NCI-H187 treated with DMSO at 0.1 percent for 48 hours (cell line): ENCODE measurements around the gene DPYSL4.

ENCODE experiments used
- DNase-seq: peaks from one replicate; lab custom pipeline; 2025; lab: John Stamatoyannopoulos, UW

Gene DPYSL4

DNA sequence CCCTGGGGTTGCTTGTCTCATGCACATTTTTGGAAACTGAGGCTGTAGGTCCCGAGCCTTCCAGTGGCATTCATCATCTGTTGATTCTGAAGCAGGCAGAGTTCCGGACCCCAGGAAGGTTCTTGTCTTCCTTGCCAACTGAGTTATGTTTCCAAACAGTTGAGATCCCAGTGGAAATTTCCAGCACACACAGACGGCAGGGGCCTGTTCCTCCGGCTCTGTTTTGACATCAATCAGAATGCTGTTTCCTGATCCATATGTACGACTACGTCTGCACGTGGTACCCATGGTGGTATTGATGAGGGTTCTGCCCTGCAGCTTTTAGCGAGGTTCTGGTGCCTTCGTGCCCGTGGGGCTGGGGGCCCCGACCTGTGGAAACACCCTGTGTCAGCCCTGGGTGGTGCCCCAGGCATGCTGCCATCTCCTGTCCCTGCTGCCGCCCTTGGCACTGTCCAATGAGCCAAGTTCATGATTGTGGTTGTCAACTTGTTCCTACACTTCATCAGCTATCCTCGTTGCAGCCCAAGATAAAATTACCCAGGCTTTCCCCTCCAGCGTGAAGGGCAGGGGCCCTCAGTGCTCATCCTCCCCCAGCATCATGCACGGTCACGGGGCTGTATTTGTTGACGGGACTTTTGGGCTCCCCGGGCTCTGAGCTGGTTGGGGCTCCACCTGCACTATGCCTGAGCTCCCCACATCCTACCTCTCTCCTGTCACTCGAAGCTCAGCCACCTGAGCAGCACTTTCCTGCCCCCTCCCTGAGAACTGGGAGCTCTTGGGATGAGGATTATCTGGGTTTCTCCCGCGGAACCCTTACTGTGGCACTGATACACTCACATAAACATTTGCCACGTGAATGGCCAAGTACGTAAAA, 7.8 kb upstream of the DPYSL4 start:
- DNase-seq: no peak

DNA sequence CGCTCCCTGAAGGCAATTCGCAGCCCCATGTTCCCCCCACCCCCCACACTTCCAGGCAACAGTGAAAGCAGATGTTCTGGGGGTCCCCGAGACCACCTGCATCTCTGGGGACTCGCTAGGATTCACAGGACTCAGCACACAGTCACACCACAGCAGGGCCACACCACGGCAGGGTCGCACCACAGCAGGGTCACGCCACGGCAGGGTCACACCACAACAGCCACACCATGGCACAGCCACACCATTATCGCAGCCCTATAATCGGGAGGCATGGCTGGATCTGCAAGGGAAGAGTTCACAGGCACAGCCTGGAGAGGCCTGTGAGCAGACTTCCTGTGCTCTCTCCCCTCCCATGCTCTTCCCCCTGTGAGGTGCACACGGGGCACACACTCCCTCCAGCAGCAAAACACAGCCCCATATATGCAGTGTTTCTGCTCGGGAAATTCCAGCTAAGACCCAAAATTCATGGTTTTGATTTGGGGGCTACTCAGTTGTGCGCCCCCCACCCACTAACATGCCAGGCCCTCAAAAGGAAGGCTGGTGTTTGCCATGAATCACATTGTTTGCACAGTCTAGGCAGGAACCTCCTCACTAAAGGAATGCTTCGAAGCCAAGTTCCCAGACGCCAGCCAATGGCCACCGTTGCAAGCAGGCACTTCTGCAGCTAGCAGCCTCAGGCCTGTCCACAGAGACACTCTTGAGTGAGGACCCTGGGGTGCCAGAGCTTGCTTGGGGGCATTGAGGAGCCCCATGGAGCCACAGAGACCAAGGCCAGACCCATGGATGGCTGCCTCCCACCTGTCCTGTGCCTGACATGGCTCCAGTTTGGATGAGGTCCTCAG, 7.0 kb upstream of the DPYSL4 start:
- DNase-seq: no peak

DNA sequence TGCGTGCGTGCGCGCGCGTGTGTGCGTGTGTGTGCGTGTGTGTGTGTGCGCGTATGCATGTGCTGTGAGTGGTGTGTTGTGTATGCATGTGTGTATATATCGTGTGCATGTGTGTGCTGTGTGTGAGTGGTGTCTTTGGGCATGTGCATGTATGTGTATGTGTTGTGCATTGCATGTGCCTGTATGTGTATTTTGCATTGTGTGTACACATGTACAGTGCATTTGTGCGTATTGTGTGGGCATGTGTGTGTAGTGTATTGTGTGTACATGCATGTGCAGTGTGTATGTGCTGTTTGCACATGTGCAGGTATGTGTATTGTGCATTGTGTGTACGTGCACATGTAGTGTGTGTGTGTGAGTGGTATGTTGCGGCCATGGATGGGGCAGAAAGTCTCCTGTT, 6.0 kb upstream of the DPYSL4 start:
- no peak for DNase-seq

DNA sequence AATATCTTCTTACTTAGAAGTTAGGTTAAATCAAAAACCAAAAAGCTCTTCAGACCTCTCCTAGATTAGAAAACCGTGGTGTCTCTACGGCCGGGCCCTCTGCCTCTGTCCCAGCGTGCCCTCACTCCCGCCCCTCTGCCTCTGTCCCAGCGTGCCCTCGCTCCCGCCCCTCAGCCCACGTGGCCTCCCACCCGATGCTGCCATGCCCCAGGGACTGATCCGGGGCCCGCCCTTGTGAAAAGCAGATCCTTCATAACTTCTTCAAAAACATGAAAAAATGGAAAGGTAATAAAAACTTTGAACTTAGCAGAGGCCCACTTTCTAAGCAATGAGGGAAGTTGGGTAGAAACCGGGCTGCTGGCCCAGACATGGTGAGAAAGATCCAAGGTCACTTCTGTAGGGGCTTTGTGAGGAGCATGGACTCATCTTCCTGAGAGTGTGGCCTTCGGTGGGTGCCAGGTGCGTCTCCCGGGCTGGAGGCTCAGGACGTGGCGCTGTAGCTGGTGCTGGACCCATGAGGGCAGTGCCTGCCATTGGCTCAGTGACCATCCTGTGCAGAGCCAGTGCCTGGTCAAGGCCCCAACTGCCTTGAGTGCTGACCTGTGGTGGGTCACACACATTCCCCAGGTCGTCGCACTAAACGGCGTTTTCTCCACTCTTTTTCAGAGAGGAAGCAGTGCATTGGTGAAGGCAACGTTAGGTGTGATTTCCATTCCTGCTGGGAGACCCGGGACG, 4.9 kb upstream of the DPYSL4 start:
- no peak for DNase-seq

DNA sequence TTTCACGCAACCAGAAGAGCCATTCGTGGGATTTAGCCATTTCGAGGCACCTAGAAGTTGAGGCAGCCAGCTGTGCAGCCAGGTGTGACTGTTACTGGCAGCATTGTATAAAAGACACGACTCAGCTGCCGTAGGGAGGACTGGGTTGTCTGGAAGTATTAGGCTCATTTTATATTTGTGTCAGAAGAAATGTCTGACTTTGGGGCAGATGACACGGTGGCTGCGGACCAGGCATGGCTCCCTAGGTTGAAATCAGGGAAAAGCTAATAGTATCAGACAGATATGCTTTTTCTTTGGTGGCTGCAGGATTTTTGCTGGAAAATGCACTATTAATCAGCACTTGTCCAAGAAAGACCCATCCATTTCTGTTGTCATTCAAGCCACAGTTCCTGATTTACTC, 4.2 kb upstream of the DPYSL4 start:
- no peak for DNase-seq

DNA sequence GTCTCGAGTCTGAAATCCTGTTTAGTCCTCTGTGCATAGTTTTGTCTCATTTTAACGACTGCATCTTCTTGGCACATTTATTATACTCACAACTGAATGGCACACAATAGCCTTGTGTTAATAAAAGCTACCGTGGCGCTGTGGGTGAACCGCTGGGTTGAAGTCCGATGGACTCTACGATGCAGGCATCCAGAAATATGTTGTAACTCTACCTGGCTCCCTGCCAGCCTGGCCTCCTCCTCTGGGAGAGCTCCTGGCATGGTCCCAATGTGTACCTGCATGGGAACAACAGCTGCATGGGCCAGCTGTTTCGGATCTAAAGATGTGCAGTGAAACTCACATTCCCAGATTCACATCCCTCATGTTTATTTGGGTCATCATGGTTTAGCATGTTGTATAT, 3.7 kb upstream of the DPYSL4 start:
- DNase-seq: no peak

DNA sequence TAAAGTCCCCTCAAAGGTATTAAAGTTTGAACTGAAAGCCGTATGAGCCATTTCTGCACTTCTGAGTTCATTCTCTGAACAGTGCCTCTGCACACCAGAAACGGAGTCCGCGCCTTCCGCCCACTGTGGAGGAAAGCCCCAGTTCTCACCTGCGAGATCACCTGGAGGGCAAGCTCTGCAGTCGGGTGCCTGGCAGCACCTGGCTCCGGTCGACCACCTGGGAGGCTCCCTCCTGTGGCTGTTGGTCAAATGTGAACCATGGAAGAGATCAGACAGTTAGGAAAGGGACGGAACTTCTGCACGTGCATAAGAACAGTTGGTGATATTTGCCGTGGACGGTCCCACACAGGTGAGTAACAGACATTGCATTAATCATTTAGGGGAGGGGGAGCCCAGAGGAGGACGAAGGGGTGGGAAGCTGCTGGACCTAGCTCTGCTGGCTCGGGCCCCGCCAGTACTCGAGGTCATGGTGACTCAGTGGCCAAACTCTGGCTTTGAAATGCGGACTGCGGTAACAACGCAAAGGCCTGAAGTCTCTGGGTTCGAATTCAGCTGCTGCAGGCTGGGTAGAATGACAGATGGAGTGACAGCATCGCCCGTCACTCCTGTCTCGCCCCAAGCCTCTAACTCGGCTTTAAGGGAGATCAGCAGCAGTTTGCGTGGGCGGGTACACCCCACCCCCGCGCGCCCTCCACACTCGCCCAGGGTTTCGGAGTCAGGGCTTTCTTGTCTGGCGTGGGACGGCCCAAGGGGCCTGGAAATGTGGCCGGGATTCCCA, 1.7 kb upstream of the DPYSL4 start:
- no peak for DNase-seq

DNA sequence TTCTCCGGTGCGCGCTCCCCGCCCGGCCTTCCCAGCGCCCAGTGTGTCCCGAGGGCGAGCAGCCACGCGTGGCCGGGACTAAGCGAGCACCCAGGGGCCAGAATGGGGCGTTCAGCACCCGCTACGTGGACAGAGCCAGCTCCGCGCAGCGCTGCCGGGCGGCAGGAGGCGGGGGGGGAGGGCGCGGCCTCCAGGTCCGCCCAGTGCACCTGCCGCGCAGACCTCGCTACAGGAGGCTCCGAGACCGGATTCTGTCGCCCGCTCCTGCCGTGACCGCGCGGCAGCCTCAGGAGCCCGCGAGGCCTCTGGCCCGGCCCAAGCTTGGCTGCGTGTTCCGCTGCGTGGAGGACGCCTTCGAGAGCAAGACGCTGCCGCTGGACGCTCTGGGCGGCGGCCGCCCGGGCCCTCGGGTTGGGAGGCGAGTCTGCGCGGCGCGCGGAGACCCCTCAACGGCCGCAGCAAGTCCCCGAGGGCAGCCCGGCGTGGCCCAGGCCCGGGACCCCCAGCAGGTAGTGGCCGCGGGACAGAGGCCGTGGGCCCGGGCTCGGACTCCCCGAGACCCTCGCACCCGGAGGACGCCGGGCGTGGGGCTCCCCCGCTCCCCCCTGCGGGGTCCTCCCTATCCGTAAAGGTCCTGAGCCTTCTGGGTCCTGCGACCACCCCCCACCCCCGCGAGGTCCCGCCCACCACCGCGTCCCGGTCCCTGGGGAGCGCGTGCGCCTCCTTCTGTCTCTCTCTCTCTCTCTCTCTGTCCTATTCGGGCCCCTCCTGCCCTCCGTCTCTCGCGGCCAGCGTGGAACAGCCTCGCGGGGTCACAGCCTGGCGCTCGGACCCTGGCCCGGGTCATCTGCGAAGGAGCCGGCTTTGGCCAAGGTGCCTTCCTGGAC, 904 bp upstream of the DPYSL4 start:
- no peak for DNase-seq

DNA sequence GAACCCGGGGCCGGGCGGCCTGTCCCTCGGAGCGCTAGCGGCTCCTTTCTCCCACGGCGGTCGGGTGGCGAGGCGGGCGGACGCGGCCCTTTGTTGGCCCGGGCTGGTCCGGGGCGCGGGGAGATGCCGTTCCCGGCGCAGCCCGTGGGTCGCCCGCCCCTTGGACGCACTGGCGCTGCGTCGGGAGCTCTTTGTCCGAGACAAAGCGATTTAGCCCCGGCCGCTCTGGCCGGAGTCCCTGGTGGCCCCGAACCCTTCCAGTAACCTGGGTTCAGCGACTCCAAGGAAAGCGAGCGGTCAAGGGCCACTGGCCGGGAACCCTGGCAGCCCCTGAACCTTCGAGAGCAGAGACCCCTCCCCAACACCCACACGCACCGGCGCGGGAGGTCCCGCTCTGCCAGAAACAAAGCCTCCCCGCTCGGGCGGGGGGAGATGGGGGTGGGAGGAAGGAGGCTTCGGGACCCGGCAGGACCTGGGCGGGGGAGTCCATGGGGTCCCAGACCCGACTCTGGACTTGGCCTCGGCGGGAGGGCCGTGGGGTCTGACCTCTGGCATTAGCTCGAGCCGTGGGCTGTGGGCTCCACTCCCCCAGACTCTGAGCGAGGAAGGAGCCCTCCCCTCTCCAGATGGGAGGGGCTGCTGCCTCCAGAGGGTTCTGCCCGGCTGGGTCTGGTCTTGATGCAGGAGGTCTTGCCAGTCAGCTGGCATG, 836 bp downstream of the DPYSL4 start:
- no peak for DNase-seq

DNA sequence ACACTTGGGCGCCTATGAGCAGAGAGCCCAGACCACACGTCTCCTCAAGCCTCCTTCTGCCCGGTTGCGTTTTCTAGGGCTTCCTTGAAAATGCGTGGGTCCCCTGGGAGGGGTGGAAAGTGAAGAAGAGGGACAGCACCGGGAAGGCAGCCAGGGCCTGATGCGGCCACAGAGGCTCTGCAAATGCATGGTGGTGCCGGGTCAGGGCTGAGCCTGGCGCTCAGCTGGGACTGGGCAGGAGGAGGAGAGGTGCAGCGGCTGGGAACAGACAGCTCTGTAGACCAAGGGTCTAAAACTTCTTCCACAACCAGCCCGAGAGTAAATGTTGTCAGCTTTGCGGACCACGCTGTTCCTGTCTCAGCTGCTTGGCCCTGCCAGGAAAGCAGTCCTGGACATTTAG, 1.6 kb downstream of the DPYSL4 start:
- no peak for DNase-seq

DNA sequence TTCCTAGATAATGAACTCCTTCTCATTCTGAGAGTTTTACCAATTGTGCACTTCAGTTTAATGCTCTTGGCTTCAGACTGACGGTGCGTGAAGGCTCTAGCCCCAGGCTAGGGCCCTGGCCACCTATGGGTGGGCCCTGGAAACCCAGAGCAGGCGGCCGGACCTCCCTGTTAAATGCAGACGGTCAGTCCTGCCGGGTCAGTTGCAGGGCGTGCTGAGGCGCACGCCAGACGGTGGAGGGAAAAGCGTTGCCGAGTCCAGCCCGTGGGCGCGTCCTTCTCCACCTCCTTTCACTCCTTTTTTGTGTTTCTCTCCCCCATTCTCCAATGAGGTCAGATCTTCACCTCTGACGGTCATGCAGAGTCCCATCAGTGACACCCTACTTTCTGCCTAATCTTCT, 2.3 kb downstream of the DPYSL4 start:
- no peak for DNase-seq

DNA sequence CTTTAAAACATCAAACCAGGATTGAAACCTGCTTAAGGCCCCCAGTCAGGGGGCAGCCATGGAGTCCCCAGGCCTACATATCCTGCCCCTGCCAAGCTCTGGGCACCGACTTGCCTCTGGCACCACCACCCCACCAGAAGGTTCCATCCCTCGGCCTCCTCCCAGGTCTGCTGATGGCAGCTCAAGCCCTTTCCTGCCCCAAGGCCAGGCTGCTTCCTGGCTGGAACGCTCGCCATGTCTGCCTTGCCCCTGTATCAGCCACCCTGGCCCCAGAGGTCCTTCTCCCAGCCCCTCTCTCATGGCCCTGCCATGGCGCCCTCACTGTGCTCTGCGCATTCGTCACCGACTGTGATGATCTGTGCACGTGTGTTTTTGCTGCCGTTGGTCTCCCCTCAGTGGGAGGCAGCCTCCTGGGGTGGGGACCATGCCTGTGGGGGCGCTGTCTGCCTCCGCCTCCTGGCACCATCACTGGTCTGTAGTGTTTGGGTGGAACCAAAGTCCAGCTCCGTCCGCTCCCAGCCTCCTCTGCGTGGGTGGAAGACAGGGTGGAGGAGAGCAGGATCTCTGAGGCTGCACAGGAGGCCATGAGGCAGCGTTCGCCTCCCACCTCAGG, 3.2 kb downstream of the DPYSL4 start:
- DNase-seq: no peak

DNA sequence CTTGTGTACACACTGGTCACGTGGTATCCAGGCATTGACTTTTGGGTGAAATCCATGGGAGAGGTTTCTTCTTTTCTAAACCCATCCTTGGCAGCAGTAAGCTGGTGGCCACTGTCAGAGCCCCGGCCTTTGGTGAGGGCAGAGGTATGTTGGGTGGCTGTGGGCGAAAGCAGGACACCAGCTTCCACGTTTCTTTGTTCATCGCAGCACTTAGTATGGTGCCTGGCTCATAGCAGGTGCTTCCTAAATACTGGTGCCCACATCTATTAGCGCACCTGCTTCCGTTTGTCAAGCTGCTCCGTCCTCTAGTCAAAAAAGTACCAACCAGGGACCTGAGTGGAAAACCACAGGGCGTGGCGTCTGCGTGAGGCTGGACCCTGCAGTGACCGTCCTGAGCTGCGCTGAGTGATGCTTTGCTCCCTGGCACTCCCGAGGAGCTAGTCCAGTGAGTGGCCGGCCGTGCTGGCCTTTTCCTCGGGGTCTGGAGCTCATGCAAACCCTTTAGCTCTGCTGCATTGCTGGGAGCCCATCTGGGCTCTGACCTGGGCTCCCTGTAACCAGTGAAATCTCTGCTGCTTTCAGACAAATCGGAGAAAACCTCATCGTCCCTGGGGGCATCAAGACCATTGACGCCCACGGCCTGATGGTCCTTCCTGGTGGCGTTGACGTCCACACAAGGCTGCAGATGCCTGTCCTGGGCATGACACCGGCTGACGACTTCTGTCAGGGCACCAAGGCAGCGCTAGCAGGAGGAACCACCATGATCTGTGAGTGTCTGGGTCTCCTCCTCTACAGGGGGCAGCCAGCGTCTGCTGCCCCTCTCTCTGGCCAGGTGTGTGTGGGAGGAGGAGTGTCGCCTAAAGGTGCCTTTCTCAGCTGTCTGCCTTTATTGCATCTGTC, 5.6 kb downstream of the DPYSL4 start:
- no peak for DNase-seq

DNA sequence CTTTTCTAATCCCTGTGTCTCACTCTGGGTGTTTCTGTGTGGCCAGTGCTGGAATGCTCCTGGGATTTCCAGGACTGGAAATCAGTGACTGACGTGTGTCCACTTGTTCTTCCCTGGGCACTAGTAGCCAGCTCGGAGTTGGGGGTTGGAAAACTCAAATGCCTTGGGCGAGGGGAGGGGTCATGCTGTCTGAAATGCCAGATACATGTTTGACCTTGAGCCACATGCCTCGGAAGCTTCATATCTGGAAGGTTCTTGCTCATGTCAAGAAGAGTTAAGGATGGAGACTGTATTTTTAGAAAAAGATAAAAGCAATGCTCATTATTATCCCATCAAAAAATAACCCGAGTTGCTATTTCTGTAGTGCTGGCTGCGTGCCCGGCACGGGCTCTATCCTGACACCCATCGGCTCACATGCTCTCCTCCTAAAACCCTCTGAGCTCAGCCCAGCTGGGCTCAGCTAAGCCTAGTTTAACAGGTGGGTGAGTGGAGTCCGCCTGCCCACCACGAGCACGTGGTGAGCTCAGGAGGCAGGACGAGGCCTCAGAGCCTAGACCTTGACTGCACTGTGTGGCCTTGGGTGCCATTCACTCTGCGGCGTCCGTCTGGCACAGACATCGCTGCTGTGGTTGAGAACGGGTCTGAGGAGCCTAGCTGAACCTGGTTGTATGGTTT, 6.4 kb downstream of the DPYSL4 start:
- DNase-seq: no peak

DNA sequence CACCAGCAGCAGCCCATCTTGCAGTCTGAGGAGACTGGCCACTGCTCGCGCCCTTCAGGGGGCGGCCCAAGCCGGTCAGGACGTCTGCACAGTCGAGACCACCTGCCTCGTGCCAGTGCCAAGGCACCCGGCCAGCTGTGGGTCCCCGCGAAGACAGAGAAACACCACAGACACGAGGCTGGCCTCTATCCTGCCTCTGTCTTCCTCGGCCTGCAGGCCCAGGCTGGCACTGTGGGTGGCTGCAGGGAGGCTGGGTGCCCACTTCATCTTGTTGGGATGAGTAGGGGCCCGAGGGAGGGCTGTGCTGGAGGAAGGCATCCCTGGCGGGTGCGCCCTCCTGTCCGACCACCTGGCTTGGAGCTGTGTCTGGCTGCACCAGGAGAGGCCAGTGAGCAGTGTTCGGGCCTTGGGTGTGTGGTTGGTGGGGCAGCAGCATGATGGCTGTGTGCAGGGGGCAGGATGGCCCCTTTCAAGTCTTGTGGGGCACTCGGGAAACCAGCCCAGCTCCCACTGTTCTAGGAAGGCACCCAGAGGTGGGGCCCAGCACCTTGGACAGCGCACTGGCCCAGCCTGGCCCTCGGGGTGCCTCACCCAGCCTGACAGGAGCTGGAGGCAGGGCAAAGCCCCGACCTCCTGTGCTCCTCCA, 7.3 kb downstream of the DPYSL4 start:
- DNase-seq: no peak

DNA sequence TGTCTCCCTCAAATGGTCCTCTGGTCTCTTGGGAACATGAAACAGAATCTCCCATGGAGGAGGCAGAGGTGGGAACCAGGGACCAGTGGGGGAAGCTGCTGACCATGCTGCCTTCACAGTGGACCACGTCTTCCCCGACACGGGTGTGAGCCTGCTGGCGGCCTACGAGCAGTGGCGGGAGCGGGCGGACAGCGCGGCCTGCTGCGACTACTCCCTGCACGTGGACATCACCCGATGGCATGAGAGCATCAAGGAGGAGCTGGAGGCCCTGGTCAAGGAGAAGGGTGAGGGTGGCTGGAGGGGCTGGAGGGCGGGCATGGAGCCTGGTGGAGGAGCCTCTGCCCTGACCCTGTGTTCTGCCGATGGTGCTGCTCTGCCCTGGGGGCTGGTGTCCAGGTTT, 8.0 kb downstream of the DPYSL4 start:
- no peak for DNase-seq

DNA sequence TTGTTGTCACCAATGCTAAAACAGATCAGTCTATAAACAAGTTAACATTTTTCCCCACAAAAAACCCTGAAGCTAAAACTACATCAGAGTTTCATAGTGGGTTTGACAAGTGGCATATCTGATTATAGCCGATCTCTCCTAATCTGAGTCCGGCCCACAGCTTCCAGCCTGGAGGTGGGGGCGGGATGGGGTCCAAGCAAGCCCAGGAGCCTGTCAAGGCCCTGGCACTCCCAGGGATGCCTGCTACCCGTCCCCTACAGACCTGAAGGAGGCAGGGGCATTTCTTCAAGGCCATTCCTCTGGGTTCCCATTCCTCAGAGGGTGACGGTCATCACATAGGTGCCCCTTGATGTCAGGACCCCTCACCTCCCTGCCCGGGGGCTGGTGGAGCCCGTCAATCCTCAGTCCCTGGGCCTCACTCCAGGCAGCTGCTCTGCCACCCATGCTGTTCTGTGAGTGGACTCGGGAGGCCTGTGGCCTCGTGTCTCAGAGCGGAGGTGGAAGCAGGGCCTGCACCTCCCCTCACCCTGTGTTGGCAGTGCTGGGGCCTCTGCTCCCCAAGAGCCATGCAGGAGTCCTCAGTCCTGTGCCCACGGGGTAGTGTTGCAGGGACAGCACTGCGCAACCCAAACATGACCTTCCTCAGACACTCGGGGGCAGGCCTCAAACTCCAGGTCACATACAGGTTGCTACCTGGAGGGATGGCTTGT, 8.8 kb downstream of the DPYSL4 start:
- DNase-seq: no peak
